H1 (cell line): ENCODE data around the gene NEO1. TPM values are rescaled to one million over a fixed set of nuclear protein-coding genes. Genes with fewer than 3 reads are reported as not detected.
A peak's percentile ranks its signal among the peaks of the same experiment; 100 is the strongest.

ENCODE experiments used
- CTCF ChIA-PET: fragments of 300-600 bp; sonication (Branson Sonifier 250); formaldehyde crosslinking; loops from one replicate; lab custom pipeline; 2021; ENCODE audit not compliant: partially characterized antibody; lab: Charles Lee
- POLR2A ChIA-PET: fragments of 300-600 bp; sonication (Branson Sonifier 250); formaldehyde crosslinking; loops from one replicate; lab custom pipeline; 2021; ENCODE audit warnings: inconsistent platforms; ENCODE audit not compliant: partially characterized antibody; lab: Charles Lee
- DNase-seq, 2 experiments: peaks; one replicate each; pipeline versions ENCODE4 v3.0.0 to v3.0.0-alpha.2; 2010 to 2022; ENCODE audit warnings: low spot score in 2 of 2, low read depth in 1 of 2, mixed read lengths in 1 of 2
- FAIRE-seq: peaks from 2 replicates; lab custom pipeline; 2011; peaks lifted over from hg19 to GRCh38; lab: Jason Lieb, UNC
- H2AFZ ChIP-seq: 2 replicates; pipeline ENCODE4 v1.8.1; 2012; ENCODE audit warnings: low read length, inconsistent platforms
- H2AK5ac ChIP-seq: 2 replicates; pipeline ENCODE4 v1.6.1; 2013; ENCODE audit warnings: low read depth, low read length
- H2BK120ac ChIP-seq: replicated peaks from 2 replicates; pipeline ENCODE3; 2013; ENCODE audit warnings: low read depth, low read length, inconsistent platforms
- H2BK12ac ChIP-seq: 2 replicates; pipeline ENCODE4 v1.6.1; 2013; ENCODE audit warnings: low read depth, low read length
- H2BK15ac ChIP-seq: 2 replicates; pipeline ENCODE4 v1.6.1; 2013; ENCODE audit warnings: low read length
- H2BK20ac ChIP-seq: 2 replicates; pipeline ENCODE4 v1.6.1; 2013; ENCODE audit warnings: low read length
- H2BK5ac ChIP-seq: 2 replicates; pipeline ENCODE4 v1.6.1; 2013; ENCODE audit warnings: low read depth, low read length
- H3K14ac ChIP-seq: 2 replicates; pipeline ENCODE4 v1.6.1; 2013; ENCODE audit warnings: inconsistent platforms; ENCODE audit not compliant: insufficient read length
- H3K18ac ChIP-seq: 2 replicates; pipeline ENCODE4 v1.6.1; 2013; ENCODE audit warnings: low read length; ENCODE audit errors: extremely low read depth
- H3K23ac ChIP-seq: 2 replicates; pipeline ENCODE4 v1.6.1; 2013; ENCODE audit warnings: inconsistent platforms; ENCODE audit not compliant: insufficient read length
- H3K23me2 ChIP-seq: 2 replicates; pipeline ENCODE4 v1.6.1; 2013; ENCODE audit warnings: low read depth, low read length
- H3K27ac ChIP-seq: 2 replicates; pipeline ENCODE4 v1.6.1; 2011; ENCODE audit warnings: low read depth, low read length, inconsistent platforms
- H3K27me3 ChIP-seq, 4 experiments: replicated peaks in 1 of 4; 1 replicate in 1 of 4; 2 replicates in 3 of 4; pipeline versions ENCODE4 v1.6.1 to v1.8.1; 2011 to 2013; ENCODE audit warnings: low read length in 3 of 4, mild to moderate bottlenecking in 3 of 4, inconsistent platforms in 2 of 4, mixed read lengths in 2 of 4, moderate library complexity in 1 of 4; ENCODE audit not compliant: control insufficient read depth in 3 of 4, insufficient read depth in 3 of 4; ENCODE audit errors: extremely low read depth in 1 of 4
- H3K36me3 ChIP-seq, 4 experiments: 2 replicates each; pipeline versions ENCODE4 v1.6.1 to v1.8.1; 2011 to 2013; ENCODE audit warnings: mild to moderate bottlenecking in 4 of 4, low read length in 3 of 4, moderate library complexity in 2 of 4, control low read depth in 1 of 4, inconsistent platforms in 1 of 4; ENCODE audit not compliant: insufficient read depth in 4 of 4, control insufficient read depth in 2 of 4
- H3K4ac ChIP-seq: replicated peaks from 2 replicates; pipeline ENCODE3; 2013; ENCODE audit warnings: low read length, low read depth, mixed read lengths, inconsistent platforms; ENCODE audit not compliant: insufficient read length
- H3K4me1 ChIP-seq, 4 experiments: replicated peaks in 1 of 4; 1 replicate in 1 of 4; 2 replicates in 3 of 4; pipeline versions ENCODE4 v1.6.1 to v1.8.1; 2011 to 2013; ENCODE audit warnings: low read length in 3 of 4, inconsistent platforms in 2 of 4, mixed read lengths in 1 of 4; ENCODE audit not compliant: insufficient read depth in 4 of 4, control insufficient read depth in 3 of 4
- H3K4me2 ChIP-seq, 2 experiments: 2 replicates each; pipeline versions ENCODE4 v1.6.1 to v1.8.1; 2011 to 2013; ENCODE audit warnings: low read depth in 2 of 2, low read length in 2 of 2, control low read depth in 1 of 2, inconsistent platforms in 1 of 2, mild to moderate bottlenecking in 1 of 2; ENCODE audit not compliant: insufficient read depth in 1 of 2
- H3K4me3 ChIP-seq, 4 experiments: fragments of 200-600, 300-600 bp in 1 of 4; sonication (generic), shearing (Covaris generic), sonication (Bioruptor Twin) in 1 of 4; 2 replicates each; pipeline versions ENCODE4 v1.5.1 to v1.8.1; 2011 to 2016; ENCODE audit warnings: low read length in 4 of 4, low read depth in 3 of 4, control low read depth in 2 of 4, inconsistent platforms in 2 of 4, mild to moderate bottlenecking in 2 of 4, mixed read lengths in 1 of 4, moderate library complexity in 1 of 4; ENCODE audit not compliant: insufficient read depth in 2 of 4; ENCODE audit errors: extremely low read depth in 1 of 4
- H3K56ac ChIP-seq: replicated peaks from 2 replicates; pipeline ENCODE3; 2013; ENCODE audit warnings: low read depth, mild to moderate bottlenecking, mixed read lengths, low read length, inconsistent platforms; ENCODE audit not compliant: insufficient read length
- H3K79me1 ChIP-seq: 2 replicates; pipeline ENCODE4 v1.6.1; 2013; ENCODE audit warnings: low read depth, low read length, control low read depth
- H3K79me2 ChIP-seq, 2 experiments: 2 replicates each; pipeline versions ENCODE4 v1.6.1 to v1.8.1; 2012 to 2013; ENCODE audit warnings: low read length in 2 of 2, mild to moderate bottlenecking in 2 of 2, inconsistent platforms in 1 of 2; ENCODE audit not compliant: insufficient read depth in 2 of 2, control insufficient read depth in 1 of 2
- H3K9ac ChIP-seq, 4 experiments: replicated peaks in 1 of 4; 1 replicate in 1 of 4; 2 replicates in 3 of 4; pipeline versions ENCODE4 v1.6.1 to v1.8.1; 2011 to 2013; ENCODE audit warnings: low read depth in 3 of 4, low read length in 3 of 4, control low read depth in 2 of 4, mild to moderate bottlenecking in 2 of 4, moderate library complexity in 2 of 4, inconsistent platforms in 1 of 4; ENCODE audit errors: extremely low read depth in 1 of 4
- H3K9me3 ChIP-seq, 2 experiments: 2 replicates each; pipeline versions ENCODE4 v1.6.1 to v1.8.1; 2012 to 2013; ENCODE audit warnings: mild to moderate bottlenecking in 2 of 2, moderate library complexity in 2 of 2, control low read depth in 1 of 2, inconsistent platforms in 1 of 2, low read depth in 1 of 2, low read length in 1 of 2, mixed read lengths in 1 of 2; ENCODE audit not compliant: insufficient read depth in 2 of 2
- H4K20me1 ChIP-seq, 2 experiments: replicated peaks in 1 of 2; 2 replicates each; pipeline versions ENCODE3 to v1.8.1; 2011 to 2013; ENCODE audit warnings: inconsistent platforms in 2 of 2, low read length in 2 of 2, mild to moderate bottlenecking in 1 of 2; ENCODE audit not compliant: insufficient read depth in 2 of 2, control insufficient read depth in 1 of 2
- H4K5ac ChIP-seq: 2 replicates; pipeline ENCODE4 v1.6.1; 2013; ENCODE audit warnings: low read length, low read depth, mixed read lengths, inconsistent platforms; ENCODE audit not compliant: insufficient read length
- H4K8ac ChIP-seq: 2 replicates; pipeline ENCODE4 v1.8.0; 2013; ENCODE audit warnings: mild to moderate bottlenecking, moderate library complexity, low read length, inconsistent platforms; ENCODE audit not compliant: insufficient read depth; ENCODE audit errors: extremely low read depth
- H4K91ac ChIP-seq: replicated peaks from 2 replicates; pipeline ENCODE3; 2013; ENCODE audit warnings: low read length, mixed read lengths, inconsistent platforms; ENCODE audit not compliant: insufficient read length
- ATF3 ChIP-seq: IDR thresholded peaks from 2 replicates; pipeline ENCODE4 v1.6.1; 2011; ENCODE audit warnings: low read depth, mild to moderate bottlenecking, low read length; ENCODE audit not compliant: insufficient read depth
- CHD1 ChIP-seq: IDR thresholded peaks from 2 replicates; pipeline ENCODE4 v1.6.1; 2012; ENCODE audit warnings: low read depth, low read length, improper control_type of control experiment
- KDM1A ChIP-seq: fragments of 200-600, 300-600 bp; sonication (generic); IDR thresholded peaks from 2 replicates; pipeline ENCODE4 v1.7.1; 2016; ENCODE audit warnings: mild to moderate bottlenecking, low read length, borderline replicate concordance
- MAX ChIP-seq: IDR thresholded peaks from 2 replicates; pipeline ENCODE4 v1.6.1; 2012; ENCODE audit warnings: inconsistent platforms
- TBP ChIP-seq: IDR thresholded peaks from 2 replicates; pipeline ENCODE4 v1.6.1; 2011; ENCODE audit warnings: low read depth, low read length, improper control_type of control experiment
- polyA plus RNA-seq, 7 experiments: library from polyadenylated mRNA; depleted of rRNA in 3 of 7; stranded (reverse) in 5 of 7; unstranded in 2 of 7; fragments of >200 nt in 5 of 7; fragments of 200-250 nt in 2 of 7; gene quantifications; 1 replicate in 5 of 7; 2 replicates in 1 of 7; 4 replicates in 1 of 7; pipeline versions ENCODE4 v1.2.1 to v1.2.3, GENCODE V29; 2011 to 2013; ENCODE audit warnings: missing spikeins in 2 of 7, mixed read lengths in 2 of 7
- total RNA-seq: library from RNA; stranded (reverse); fragmentation: NEBNext Ultra II Directional; extraction: Animal tissue kit (Norgen Biotek cat#: 25700); gene quantifications from 2 replicates; pipeline ENCODE4 v1.2.1, GENCODE V29; 2021

NEO1 gene
- total and polyA plus RNA-seq, 2 of the 8 experiments (the other 6 are each of a cell fraction or from before 2014, with no cell fraction given), result 36.0 to 51.0 TPM

GRCh38 chr15:73349191-73349590, 296.9 kb downstream of the NEO1 start:
- Histone ChIP-seq H3K27ac (no peak overlapping the region), H3K9me3 (no peaks in the 10 kb centered on the region), H3K14ac (no peak overlapping the region), H3K23me2 (no peaks in the 10 kb centered on the region), H4K20me1 (peaks cover 26 to 38% of the 10 kb centered on the region in 2 experiments), H2BK12ac (0 out of 2 replicates have a peak overlapping the region, but pooled peaks have one; percentile 33), H3K4me1 (peaks cover 3 to 23% (median 7%) of the 10 kb centered on the region in 4 experiments), H3K79me1 (peaks cover 16% of the 10 kb centered on the region), H2AK5ac (no peak overlapping the region), H3K23ac (no peak overlapping the region), H3K36me3 (no peaks in the 10 kb centered on the region), H3K56ac (no peak overlapping the region), H2BK20ac (no peak overlapping the region), H4K5ac (no peak overlapping the region), H3K4ac (no peak overlapping the region), H4K8ac (no peak overlapping the region), H4K91ac (no peak overlapping the region), H3K4me2 (no peak overlapping the region), H2AFZ (no peak overlapping the region), H3K27me3 (no peaks in the 10 kb centered on the region), H3K9ac (no peak overlapping the region), H3K18ac (no peak overlapping the region), H3K79me2 (peaks cover 0 to 80% of the 10 kb centered on the region in 2 experiments; a peak in 2 of 4 replicates), H3K4me3 (no peak overlapping the region), H2BK15ac (no peak overlapping the region), H2BK120ac (no peak overlapping the region), H2BK5ac (no peak overlapping the region)
- POLR2A ChIA-PET, result interaction anchor here (1.3 kb wide), 1 partner anchor 38 kb away, joined by 5 read pairs; no protein-coding TSS in a partner anchor
- CTCF ChIA-PET, result interaction anchor here (0.6 to 2.4 kb wide), 6 partner anchors 17 to 115 kb away, joined by 3 to 10 read pairs (median 3); partner anchors contain the start of gene HCN4
- no peak for TF ChIP-seq MAX
- TF ChIP-seq ATF3, result no peak
- TF ChIP-seq TBP, result no peak
- peak; percentile 77; the same call in 1 of the 2 replicates for TF ChIP-seq KDM1A
- TF ChIP-seq CHD1, result no peak
- DNase-seq (no peak), FAIRE-seq (no peak)
